Osteoblast (primary cell): ENCODE results near the gene PTPRN2. TPM values are rescaled to one million over a fixed set of nuclear protein-coding genes. Genes with fewer than 3 reads are reported as not detected.

Experiments used
- DNase-seq: peaks from one replicate; pipeline ENCODE4 v3.0.0; 2011; ENCODE audit warnings: low spot score, mixed read lengths; ENCODE audit not compliant: insufficient read length; ENCODE audit errors: missing footprints
- H2AFZ ChIP-seq: 2 replicates; pipeline ENCODE4 v1.6.0; 2011; ENCODE audit warnings: mild to moderate bottlenecking, low read length
- H3K27ac ChIP-seq: 2 replicates; pipeline ENCODE4 v1.5.1; 2011; ENCODE audit warnings: mild to moderate bottlenecking, low read depth, low read length, moderate library complexity
- H3K27me3 ChIP-seq: 2 replicates; pipeline ENCODE4 v1.6.0; 2012; ENCODE audit warnings: mild to moderate bottlenecking, control low read depth, inconsistent platforms, low read length, moderate library complexity; ENCODE audit not compliant: insufficient read depth
- H3K36me3 ChIP-seq: 2 replicates; pipeline ENCODE4 v1.5.1; 2011; ENCODE audit warnings: mild to moderate bottlenecking, low read length, control low read depth, moderate library complexity; ENCODE audit not compliant: insufficient read depth
- H3K4me1 ChIP-seq: 2 replicates; pipeline ENCODE4 v1.5.1; 2011; ENCODE audit warnings: mild to moderate bottlenecking, low read length, control low read depth, moderate library complexity; ENCODE audit not compliant: insufficient read depth
- H3K4me2 ChIP-seq: 2 replicates; pipeline ENCODE4 v1.6.0; 2011; ENCODE audit warnings: mild to moderate bottlenecking, low read length; ENCODE audit not compliant: insufficient read depth
- H3K4me3 ChIP-seq: fragments of 200-600 bp; sonication (generic); 3 replicates; pipeline ENCODE4 v1.5.1; 2012; ENCODE audit warnings: mild to moderate bottlenecking, low read length, inconsistent platforms; ENCODE audit not compliant: insufficient read depth
- H3K79me2 ChIP-seq: 2 replicates; pipeline ENCODE4 v1.6.0; 2012; ENCODE audit warnings: mild to moderate bottlenecking, low read length, control low read depth, inconsistent platforms; ENCODE audit not compliant: insufficient read depth
- H3K9me3 ChIP-seq: 2 replicates; pipeline ENCODE4 v1.5.1; 2011; ENCODE audit warnings: low read depth, low read length, control low read depth
- H4K20me1 ChIP-seq: 2 replicates; pipeline ENCODE4 v1.6.0; 2012; ENCODE audit warnings: mild to moderate bottlenecking, low read length, control low read depth; ENCODE audit not compliant: insufficient read depth
- CTCF ChIP-seq: IDR thresholded peaks from 2 replicates; pipeline ENCODE4 v1.5.1; 2011; ENCODE audit warnings: mild to moderate bottlenecking, low read depth, low read length, moderate library complexity; ENCODE audit errors: extremely low read depth
- total RNA-seq: library from RNA; depleted of rRNA; stranded (reverse); fragments of >200 nt; gene quantifications from 2 replicates; pipeline ENCODE4 v1.2.3, GENCODE V29; 2012

Gene PTPRN2
- total RNA-seq, 1 donor, result 0.36 TPM

- Histone ChIP-seq H2AFZ (no peak overlapping the region), H3K27ac (no peak overlapping the region), H3K4me1 (no peaks in the 10 kb centered on the region), H3K79me2 (no peaks in the 10 kb centered on the region), H4K20me1 (no peaks in the 10 kb centered on the region), H3K36me3 (no peaks in the 10 kb centered on the region), H3K4me2 (no peak overlapping the region), H3K27me3 (no peaks in the 10 kb centered on the region), H3K9me3 (no peaks in the 10 kb centered on the region), H3K4me3 (no peak overlapping the region)
- peak; percentile 45 for DNase-seq
- no peak for TF ChIP-seq CTCF
These were observed 710.9 kb downstream of the PTPRN2 start for GRCh38 chr7:157876469-157877285.

- DNase-seq, result peak; percentile 68
- no peaks in the 10 kb centered on the region for H4K20me1 ChIP-seq
- no peaks in the 10 kb centered on the region for H3K4me1 ChIP-seq
- TF ChIP-seq CTCF, result no peak
- H3K9me3 ChIP-seq, result no peaks in the 10 kb centered on the region
- no peaks in the 10 kb centered on the region for H3K79me2 ChIP-seq
- H3K4me3 ChIP-seq, result no peak overlapping the region
- H3K27ac ChIP-seq, result no peak overlapping the region
- H3K36me3 ChIP-seq, result no peaks in the 10 kb centered on the region
- H3K27me3 ChIP-seq, result no peaks in the 10 kb centered on the region
- H3K4me2 ChIP-seq, result no peak overlapping the region
- H2AFZ ChIP-seq, result no peak overlapping the region
These were observed 712.1 kb downstream of the PTPRN2 start for GRCh38 chr7:157875230-157876179.

GRCh38 chr7:157874870-157875229, 712.8 kb downstream of the PTPRN2 start:
- Histone ChIP-seq H3K36me3 (no peaks in the 10 kb centered on the region), H3K27ac (no peak overlapping the region), H2AFZ (no peak overlapping the region), H3K9me3 (no peaks in the 10 kb centered on the region), H3K4me2 (no peak overlapping the region), H3K79me2 (no peaks in the 10 kb centered on the region), H3K4me1 (no peaks in the 10 kb centered on the region), H3K27me3 (no peaks in the 10 kb centered on the region), H3K4me3 (no peak overlapping the region), H4K20me1 (no peaks in the 10 kb centered on the region)
- no peak for TF ChIP-seq CTCF
- no peak for DNase-seq
